HepG2 (cell line): ENCODE results near the gene RAPSN. TPM values are rescaled to one million over a fixed set of nuclear protein-coding genes. Genes with fewer than 3 reads are reported as not detected.

Experiments used
- CEBPB ChIP-seq: IDR thresholded peaks from 2 replicates; pipeline ENCODE4 v1.6.1; 2011; ENCODE audit warnings: low read depth, low read length, improper control_type of control experiment, borderline replicate concordance
- CSRNP2 ChIP-seq: sonication (generic); formaldehyde crosslinking; conservative IDR thresholded peaks from 2 replicates; pipeline ENCODE4 v1.8.0; 2022; ENCODE audit warnings: low read depth, missing genetic modification reagents
- GABPB1 ChIP-seq: IDR thresholded peaks from 2 replicates; pipeline ENCODE4 v1.6.1; 2016; ENCODE audit warnings: mild to moderate bottlenecking, missing genetic modification reagents, moderate library complexity, missing compliant biosample characterization
- KLF11 ChIP-seq: IDR thresholded peaks from 2 replicates; pipeline ENCODE4 v1.6.1; 2016; ENCODE audit warnings: missing compliant biosample characterization
- THAP8 ChIP-seq: sonication (generic); formaldehyde crosslinking; IDR thresholded peaks from 2 replicates; pipeline ENCODE4 v1.5.1; 2020; ENCODE audit warnings: missing genetic modification reagents, mild to moderate bottlenecking, borderline replicate concordance
- ZBTB4 ChIP-seq: sonication (generic); formaldehyde crosslinking; IDR thresholded peaks from 2 replicates; pipeline ENCODE4 v1.4.0; 2020; ENCODE audit warnings: missing genetic modification reagents, mild to moderate bottlenecking, borderline replicate concordance
- ZFP41 ChIP-seq: sonication (generic); formaldehyde crosslinking; IDR thresholded peaks from 2 replicates; pipeline ENCODE4 v1.4.0; 2020; ENCODE audit warnings: mild to moderate bottlenecking, missing genetic modification reagents, borderline replicate concordance
- ZNF687 ChIP-seq: sonication (generic); formaldehyde crosslinking; IDR thresholded peaks from 2 replicates; pipeline ENCODE4 v1.5.1; 2020; ENCODE audit warnings: mild to moderate bottlenecking, missing genetic modification reagents, moderate library complexity
- polyA plus RNA-seq, 8 experiments: library from polyadenylated mRNA; depleted of rRNA in 3 of 8; stranded (reverse) in 7 of 8; unstranded in 1 of 8; fragments of >200 nt; fragmentation: Illumina TruSeq in 4 of 8; extraction: Trizol in 4 of 8; gene quantifications; 2 replicates each; pipeline versions ENCODE4 v1.2.1 to v1.2.3, GENCODE V29; 2011 to 2016; ENCODE audit warnings: low read depth in 4 of 8, missing spikeins in 1 of 8, mixed read lengths in 1 of 8; ENCODE audit not compliant: insufficient read depth in 1 of 8
- total RNA-seq, 5 experiments: library from RNA; depleted of rRNA; stranded (reverse); fragments of >200 nt; fragmentation: Illumina TruSeq; extraction: Trizol; gene quantifications; 2 replicates each; pipeline ENCODE4 v1.2.3, GENCODE V29; 2016; ENCODE audit warnings: low read depth in 1 of 5

The RAPSN gene
- total and polyA plus RNA-seq, 2 of the 13 experiments (the other 11 are each of a cell fraction or from before 2014, with no cell fraction given), result 0.15 to 1.2 TPM

GRCh38 chr11:47394322-47395222 is 54.4 kb downstream of the RAPSN start (continued):
- TF ChIP-seq CSRNP2 (CRISPR knock-in tag) (no peak), CEBPB (peak; percentile 68; the same call in 1 of the 2 replicates), ZBTB4 (CRISPR knock-in tag) (peak; percentile 52; the same call in 1 of the 2 replicates), THAP8 (CRISPR knock-in tag) (no peak), ZNF687 (CRISPR knock-in tag) (peak; percentile 76), GABPB1 (CRISPR knock-in tag) (peak; percentile 79), KLF11 (CRISPR knock-in tag) (no peak), ZFP41 (no peak)
